Forelimb muscle (tissue), 1 donor: Measurements from ENCODE around the gene WWOX. TPM values are rescaled to one million over a fixed set of nuclear protein-coding genes. Genes with fewer than 3 reads are reported as not detected.
"Not testable (repeated sequence)": the region's sequence is repeated elsewhere in the genome, so short reads cannot be mapped to it uniquely, and the experiment has no call there.

Source experiments
- DNase-seq: peaks from one replicate; pipeline ENCODE4 v3.0.0-alpha.2; 2013; ENCODE audit warnings: low read depth
- polyA plus RNA-seq: library from polyadenylated mRNA; unstranded; fragments of 120-200 nt; gene quantifications from one replicate; pipeline ENCODE4 v1.2.1, GENCODE V29; 2013; ENCODE audit not compliant: insufficient read length

WWOX gene
- polyA plus RNA-seq, 1 donor: 11.9 TPM

- no peak for DNase-seq
These were observed 472.5 kb downstream of the WWOX start for GRCh38 chr16:78571898-78572358.

DNA sequence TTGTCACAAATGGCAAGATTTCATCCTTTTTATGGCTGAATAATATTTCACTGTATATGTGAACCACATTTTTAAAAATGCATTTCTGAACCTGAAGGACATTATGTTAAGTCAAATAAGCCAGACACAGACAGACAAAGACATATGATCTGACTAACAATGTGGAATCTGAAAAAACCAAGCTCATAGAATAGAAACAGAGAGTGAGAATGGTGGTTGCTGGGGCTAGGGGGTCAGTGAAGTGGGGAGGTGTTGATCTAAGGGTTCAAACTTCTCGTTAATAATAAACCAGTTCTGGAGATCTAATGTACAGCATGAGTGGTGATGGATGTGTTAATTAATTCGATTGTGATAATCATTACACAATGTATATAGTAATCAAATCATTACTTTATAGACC, 475.1 kb downstream of the WWOX start:
- no peak for DNase-seq

- DNase-seq: no peak
These were observed 477.5 kb downstream of the WWOX start for GRCh38 chr16:78576941-78577340.

GRCh38 chr16:78577630-78578029, 478.2 kb downstream of the WWOX start:
- DNase-seq: no peak

GRCh38 chr16:78579020-78579419, 479.6 kb downstream of the WWOX start:
- no peak for DNase-seq

- no peak for DNase-seq
These were observed 484.0 kb downstream of the WWOX start for GRCh38 chr16:78583441-78583840.

DNA sequence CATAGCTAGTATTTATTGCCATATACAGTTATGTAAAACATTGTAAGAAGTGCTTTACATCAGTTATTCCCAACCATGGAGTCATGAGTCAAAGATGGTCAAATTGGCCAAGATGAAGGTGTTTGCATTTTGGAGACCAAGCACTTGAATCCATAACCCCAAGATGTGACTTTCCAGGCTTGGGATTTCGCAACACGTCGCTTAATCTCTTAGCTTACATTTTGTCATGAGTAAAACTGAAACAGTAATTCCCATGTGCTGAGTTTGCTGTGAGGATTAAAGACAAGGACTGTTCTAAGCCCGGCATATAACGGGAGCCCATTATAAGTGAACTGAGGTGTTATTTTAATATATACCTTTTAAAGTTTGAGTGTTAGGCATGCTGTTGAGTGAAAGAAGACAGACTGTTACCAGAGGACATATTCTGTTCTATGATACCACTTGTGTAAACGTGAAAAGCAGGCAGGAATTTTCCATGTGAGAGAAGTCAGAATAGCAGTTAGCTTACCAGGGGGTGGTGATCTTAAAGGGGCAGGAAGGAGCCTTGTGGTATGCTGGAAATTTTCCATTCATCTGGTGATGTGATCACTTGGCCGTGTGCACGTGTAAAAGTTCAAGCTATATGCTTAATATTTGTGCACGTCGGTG, 484.9 kb downstream of the WWOX start:
- DNase-seq: no peak

GRCh38 chr16:78584991-78585390, 485.5 kb downstream of the WWOX start:
- no peak for DNase-seq

DNA sequence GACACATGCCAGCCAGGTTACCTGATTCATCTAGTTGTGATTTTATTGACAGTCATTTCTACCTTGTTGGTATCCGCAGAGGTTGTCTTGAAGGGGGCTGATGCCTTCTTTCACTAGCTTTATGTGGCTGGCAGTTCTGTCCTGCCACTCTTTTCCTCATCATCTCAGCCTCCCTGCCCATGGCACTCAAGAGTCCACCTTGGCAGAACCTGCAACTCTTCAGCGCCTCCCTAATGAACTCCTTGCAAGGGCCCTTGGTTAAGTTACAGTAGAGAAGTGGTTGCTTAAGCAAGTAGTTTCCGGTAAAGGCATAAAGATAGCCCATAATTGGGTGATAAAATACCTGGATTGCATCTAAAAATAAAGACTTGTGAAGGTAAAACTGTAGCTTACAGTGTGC, 489.9 kb downstream of the WWOX start:
- DNase-seq: no peak

GRCh38 chr16:78591682-78592103, 492.2 kb downstream of the WWOX start:
- DNase-seq: no peak

- DNase-seq: no peak
These were observed 492.7 kb downstream of the WWOX start for GRCh38 chr16:78592111-78592510.

GRCh38 chr16:78593352-78593751, 493.9 kb downstream of the WWOX start:
- no peak for DNase-seq

- DNase-seq: no peak
These were observed 494.7 kb downstream of the WWOX start for GRCh38 chr16:78594191-78594590.

GRCh38 chr16:78596348-78596995, 497.0 kb downstream of the WWOX start:
- no peak for DNase-seq

DNA sequence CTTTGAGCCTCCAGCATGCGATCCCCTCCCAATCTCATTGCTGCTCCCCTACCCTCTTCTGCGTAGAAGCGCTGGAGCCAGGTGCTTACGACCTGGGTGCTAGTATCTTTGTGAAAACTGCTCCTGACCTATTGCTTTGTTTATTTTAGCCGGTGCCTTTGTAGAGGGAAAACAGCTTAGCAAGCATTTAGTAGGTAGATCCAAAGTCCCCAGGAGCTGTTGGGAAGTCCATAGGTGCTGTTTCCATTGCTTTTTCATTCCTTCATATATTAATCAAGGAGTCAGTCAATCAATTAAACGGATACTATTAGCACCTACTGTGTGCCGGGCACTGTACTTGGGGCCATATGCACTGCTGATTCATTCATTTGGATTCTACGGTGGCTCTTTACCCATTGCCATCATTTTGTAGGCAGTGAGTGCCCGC, 497.6 kb downstream of the WWOX start:
- no peak for DNase-seq

- no peak for DNase-seq
These were observed 498.5 kb downstream of the WWOX start for GRCh38 chr16:78597809-78598570.

GRCh38 chr16:78599271-78599670, 499.8 kb downstream of the WWOX start:
- no peak for DNase-seq

DNA sequence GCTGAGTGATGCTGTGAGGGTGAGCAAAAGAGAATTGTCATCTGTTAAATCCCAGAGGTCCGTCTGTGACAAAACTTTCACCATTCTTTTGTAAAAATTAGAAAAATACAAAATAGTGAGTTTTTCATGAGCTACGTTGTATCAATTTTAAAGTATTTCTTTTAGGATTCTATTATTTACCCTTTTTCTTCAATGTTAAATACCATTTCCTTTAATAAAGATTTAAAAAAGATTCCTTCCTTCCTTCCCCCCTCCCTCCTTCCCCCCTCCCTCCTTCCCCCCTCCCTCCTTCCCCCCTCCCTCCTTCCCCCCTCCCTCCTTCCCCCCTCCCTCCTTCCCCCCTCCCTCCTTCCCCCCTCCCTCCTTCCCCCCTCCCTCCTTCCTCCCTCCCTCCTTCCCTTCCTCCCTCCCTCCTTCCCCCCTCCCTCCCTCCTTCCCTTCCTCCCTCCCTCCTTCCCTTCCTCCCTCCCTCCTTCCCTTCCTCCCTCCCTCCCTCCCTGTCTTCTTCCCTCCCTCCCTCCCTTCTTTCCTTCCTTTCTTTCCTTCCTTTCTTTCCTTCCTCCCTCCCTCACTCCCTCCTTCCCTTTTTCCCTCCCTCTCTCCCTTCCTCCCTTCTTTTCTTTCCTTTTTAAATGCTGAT, 505.1 kb downstream of the WWOX start:
- not testable (repeated sequence) for DNase-seq

DNA sequence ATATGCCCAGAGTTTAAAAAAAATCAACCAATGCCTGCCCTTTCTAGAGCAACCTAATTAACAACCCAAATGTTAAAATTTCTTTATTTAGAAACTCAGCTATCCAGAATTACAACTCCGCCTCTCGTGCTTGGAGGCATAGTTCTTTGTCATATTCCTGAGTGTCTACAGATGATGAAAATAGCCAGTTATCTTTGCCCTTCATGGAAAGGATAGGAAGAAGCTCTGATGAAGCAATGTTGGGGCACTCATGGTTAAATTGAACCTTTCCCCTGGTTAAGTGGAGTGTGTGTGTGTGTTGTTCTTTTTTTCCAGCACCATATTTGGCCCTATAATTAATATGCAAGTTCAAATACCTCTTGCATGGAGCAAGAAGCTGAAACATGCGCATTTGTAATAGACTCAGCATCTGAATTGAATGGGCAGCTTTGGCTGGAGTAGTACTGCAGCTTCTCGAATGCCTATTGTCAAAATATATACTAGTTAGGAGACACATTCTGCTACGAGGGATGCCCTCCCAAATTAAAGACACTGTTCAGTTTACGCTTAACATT, 506.2 kb downstream of the WWOX start:
- no peak for DNase-seq

- no peak for DNase-seq
These were observed 507.1 kb downstream of the WWOX start for GRCh38 chr16:78606545-78606944.

- no peak for DNase-seq
These were observed 507.6 kb downstream of the WWOX start for GRCh38 chr16:78607022-78607421.

- DNase-seq: no peak
These were observed 508.0 kb downstream of the WWOX start for GRCh38 chr16:78607465-78607864.
